GM18861 (cell line): ENCODE measurements around the gene COMMD3.

Experiments used
- ATAC-seq: cut with Tn5 transposase; IDR thresholded peaks from one replicate; pipeline ENCODE4 v1.9.1; 2021; ENCODE audit not compliant: unreplicated experiment

COMMD3 gene

DNA sequence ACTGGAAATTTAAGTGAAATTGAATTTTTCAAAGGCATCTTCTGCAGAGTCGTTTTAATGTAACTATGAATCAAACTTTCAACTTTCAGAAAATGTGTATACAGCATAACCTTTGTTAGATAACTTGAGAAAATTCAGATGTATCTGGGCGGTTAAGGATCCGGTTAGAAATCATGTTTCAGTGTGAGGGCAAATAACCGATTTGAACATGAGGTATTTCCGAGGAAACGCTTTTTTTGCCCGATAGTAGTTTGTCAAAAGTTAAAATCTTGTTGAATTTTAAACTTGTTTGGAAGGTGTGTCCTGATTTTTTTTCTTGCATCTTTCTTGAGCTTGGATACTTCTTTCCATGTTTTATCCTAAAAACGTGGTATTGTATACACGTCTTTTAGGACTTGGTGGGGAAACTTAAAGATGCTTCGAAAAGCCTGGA lies 3.4 kb downstream of the COMMD3 start:
- no peak for ATAC-seq

DNA sequence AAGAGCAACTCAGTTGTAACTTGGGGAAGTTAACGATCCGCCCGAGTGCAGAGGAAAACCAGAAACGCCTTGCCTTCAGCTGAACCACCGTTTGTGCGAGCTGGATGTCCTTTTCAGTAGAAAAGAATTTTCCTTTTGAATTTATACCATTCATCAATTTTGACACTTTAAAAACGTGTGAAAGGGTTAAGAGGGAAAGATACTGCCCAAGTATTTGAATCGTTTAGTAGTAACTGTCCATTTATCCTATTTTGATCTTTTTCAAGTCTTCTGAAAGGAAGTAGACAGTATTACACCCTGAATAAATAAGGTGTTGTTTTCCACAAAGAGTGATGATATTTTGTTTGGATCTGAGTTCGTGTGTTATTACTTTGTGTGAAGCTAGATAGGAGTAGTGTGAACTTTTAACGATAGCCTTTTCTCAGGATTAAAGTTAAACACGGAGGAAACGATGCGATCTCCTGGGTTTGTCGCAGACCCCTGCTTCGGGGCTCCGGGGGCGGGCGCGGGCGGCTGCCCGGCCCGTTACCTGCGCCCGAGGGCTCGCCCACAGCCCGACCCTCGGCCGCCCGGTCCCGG lies 3.9 kb downstream of the COMMD3 start:
- ATAC-seq = no peak

DNA sequence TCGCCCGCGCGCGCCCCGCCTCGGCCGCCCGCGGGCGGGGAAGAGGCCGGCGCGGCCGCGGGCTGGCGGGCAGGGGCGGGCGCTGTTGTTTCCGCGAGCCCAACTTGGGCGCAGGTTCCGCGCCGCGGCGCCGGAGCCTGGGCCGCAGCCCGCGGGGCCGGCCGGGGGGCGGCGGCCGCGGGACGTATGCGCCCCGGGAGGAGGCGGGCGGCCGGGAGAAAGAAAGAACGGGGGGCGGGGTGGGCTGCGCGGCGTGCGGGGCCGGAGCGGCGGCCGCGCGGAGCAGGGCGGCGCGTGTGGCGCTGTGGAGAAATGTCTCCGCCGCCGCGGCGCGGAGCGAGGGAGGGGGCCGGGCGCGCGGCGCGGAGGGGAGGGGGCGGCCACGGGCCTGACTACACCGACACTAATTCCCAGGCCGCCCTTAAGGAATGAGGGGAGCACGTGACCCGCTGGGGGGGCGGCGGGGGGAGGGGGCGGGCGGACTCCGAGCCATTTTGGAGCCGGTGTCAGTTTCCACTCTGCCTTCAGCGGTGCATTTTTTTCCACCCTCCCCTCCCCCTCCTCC lies 4.5 kb downstream of the COMMD3 start, which contains the start of gene BMI1:
Gene BMI1, plus strand, starts transcription at position 509 of the 565 bp plus-strand sequence. CDS start 5,351 bp downstream, outside the sequence.
- no peak for ATAC-seq

DNA sequence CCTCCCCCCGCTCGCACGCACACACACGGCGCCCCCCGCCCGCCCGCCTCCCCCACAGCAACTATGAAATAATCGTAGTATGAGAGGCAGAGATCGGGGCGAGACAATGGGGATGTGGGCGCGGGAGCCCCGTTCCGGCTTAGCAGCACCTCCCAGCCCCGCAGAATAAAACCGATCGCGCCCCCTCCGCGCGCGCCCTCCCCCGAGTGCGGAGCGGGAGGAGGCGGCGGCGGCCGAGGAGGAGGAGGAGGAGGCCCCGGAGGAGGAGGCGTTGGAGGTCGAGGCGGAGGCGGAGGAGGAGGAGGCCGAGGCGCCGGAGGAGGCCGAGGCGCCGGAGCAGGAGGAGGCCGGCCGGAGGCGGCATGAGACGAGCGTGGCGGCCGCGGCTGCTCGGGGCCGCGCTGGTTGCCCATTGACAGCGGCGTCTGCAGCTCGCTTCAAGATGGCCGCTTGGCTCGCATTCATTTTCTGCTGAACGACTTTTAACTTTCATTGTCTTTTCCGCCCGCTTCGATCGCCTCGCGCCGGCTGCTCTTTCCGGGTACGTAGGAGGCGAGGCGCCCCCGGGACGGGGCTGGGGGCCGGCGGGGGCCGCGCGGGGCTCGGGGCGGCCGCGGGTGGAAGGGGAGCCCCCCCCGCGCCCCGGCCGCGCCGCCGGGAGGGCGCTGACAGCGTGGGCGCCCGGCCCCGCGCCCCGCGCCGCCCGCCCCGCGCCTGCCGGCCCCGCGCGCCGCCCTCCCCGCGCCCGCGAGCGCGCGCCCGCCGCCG lies 5.2 kb downstream of the COMMD3 start:
- no peak for ATAC-seq

DNA sequence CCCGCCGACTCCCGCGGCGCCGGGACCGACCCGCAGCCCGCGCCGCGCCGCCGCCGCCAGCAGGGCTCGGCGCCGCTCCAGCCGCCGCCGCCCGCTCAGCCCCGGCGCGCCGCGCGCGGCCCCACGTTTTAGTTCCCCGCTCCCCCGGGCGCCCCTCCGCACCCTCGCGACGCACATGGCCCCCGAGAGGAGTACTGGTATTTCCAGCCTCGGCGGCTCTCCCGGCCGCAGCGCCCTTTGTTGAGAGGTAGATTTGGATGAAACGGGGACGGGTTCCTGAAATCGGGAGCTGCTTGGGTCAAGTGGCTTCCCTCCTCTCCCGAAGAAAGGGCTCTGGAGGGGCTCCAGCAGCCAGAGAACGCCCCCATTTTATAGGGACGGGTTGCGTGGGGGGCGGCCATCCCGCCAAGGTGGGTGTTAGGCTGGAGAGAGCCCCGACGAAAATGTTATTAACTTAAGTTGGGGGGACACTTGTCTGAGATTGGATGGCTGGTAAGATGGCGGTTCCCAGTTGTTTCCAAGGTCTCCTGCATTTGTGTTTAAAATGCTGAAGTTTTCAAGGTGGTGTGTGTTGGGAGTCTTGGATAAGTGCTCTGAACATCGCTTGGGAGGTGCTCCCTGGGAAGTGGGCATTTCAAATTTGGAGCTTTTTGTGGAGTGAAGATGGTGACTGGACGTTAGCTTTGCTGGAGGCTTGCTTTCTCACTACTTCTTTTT lies 5.9 kb downstream of the COMMD3 start:
- no peak for ATAC-seq

DNA sequence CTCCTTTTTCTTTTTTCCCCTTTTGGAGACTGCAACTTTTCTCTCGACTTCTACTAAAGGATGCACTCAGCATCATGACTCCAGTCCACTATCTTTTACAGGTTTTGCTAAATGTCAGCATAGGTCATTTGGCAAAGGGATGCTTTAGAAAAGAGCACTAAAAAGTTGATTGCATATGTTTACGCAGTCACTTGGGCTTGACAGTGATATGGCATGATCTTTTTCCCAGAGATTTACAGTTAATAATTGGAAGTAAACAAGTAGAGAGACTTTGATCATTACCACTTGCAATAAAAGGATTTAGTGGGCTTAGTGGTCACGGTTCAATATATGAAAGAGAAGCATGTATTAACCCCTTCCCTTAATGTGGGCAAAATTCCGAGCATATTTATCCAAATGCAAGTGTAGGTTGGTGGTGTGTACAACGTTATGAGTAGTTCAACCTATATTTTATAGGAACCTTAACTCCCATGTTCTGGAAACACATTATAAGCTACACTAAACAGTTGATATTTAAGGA lies 6.5 kb downstream of the COMMD3 start:
- ATAC-seq = no peak

DNA sequence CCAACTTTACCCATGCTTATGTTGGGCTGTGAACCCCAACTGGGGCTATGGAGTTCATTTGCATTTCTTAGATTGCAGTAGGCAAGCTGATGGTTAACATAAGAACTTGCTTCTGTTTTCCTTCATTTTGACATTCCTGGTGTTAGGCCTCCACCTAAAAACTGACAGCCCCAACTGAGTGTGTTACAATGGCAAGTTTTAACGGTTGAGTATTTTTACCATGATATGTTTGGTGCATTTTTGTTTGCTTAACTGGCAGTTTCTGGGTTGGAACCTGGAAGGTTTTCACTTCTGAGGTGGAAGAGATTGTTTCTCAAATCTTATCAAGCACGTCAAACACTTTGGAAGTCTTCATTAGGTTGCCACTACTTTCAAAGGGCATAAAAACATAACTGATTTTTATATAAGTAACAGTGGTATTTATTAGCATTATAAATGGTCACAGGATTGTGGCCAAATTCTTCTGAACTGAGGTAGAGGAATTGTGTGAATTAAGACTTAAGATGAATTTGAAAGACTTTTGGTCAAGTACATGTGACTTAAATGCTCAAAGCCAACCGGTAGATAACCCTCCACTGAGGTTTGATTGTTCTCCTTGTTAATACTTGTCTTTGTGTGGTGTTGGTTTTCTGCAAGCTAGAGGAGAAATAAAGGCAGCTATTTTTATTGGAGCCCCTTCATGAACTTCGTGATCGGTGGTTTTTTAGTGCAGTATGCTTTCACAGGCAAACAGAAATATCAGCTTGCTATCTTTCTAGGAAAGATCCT lies 7.5 kb downstream of the COMMD3 start:
- ATAC-seq = no peak

DNA sequence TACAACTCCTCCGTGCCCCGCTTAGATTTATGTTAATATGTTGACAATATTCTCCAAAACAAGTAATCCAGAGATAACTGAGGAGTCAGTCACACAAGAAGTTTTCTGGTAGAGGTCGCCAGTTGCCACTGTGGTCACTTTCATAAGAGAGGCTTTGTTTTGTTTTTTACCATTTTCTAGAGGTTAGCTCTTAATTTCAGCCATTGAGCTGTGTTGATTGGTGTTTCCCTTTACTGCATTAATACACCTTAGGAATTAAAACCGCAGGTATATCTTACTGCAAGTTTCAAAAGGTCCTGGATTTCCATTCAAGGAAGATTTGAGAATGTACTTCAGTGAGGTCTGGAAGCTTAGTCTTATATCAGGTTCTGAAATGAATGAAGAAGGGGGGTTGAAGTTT lies 8.2 kb downstream of the COMMD3 start:
- no peak for ATAC-seq

DNA sequence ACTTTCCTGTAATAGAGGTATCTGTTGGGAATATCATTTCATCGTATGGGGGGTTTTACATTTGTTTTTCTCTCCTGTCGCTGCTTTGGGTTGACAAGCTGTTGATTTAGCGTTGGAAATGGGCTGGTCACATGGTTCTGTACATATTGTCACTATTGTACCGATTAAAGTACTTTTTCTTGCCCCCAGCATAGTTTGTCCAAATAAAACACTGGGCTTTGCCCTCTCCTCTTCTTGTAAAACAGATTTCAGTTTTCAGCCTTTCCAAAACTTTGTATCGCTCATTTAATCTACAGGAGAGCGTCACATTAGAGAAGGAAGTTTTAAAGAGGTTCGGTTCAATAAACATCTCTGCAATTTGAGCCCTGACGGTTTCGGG lies 8.7 kb downstream of the COMMD3 start:
- ATAC-seq = no peak

DNA sequence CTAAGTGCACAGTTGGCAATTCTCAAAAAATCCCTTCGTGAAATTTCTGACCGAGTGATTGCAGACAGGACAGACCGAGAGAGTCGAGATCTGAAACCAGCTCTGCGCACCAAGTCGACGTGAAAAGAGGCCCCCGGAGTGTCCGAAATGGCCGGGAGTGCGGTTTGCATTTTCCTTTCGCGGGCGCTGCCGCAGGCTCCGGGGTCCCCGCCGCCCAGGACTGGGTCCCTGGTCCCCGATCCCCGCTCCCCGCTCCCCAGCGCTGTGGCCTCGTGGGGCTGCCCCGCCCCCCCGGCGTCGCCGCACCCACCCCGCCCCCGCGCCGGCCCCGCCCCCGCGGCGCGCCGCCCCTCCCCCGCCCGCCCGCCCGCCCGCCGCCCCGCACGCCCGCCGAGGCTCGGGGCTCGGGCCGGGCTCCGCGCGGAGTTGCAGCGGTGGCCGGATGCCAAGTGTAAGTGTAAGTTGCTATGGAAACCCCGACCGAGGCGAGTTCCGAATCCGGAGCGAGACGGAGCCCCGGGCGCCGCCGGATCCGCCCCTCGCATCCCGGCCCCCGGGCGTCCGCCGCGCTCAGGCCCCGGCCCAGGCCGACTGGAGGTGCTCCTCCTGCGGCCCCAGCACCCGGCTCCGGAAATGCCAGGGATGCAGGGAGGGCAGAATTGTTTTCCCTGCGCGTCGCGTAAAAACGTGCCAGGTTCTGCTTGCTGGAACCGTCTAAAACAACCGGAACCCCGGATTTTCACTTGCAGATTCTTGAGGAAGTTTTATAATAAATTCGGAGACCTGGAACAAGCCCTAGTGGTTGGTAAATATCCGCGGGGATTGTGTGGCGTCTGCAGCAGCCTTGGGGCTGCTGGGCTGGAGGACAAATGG lies 9.3 kb downstream of the COMMD3 start:
- peak; percentile 45 for ATAC-seq

DNA sequence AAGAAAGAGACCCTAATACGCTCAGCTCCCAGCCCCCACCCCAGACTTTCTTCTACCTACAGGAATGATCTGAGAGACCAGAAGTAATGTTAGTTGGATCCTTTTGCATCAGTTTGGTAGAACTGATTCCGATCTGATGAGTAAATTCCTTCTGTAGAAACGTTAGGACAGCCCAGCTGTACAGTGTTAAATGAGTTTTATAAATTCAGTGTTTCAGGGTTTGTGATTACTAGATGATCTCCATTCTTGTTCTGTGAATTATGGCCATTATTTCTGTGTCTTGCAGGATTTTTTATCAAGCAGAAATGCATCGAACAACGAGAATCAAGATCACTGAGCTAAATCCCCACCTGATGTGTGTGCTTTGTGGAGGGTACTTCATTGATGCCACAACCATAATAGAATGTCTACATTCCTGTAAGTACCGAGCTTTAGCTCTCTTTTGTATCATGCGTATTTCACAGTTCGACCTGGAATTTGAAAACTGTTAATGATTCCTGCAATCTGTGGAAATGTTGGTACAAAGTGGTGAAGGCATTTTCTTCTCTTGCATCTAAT lies 10.0 kb downstream of the COMMD3 start:
- ATAC-seq = no peak

DNA sequence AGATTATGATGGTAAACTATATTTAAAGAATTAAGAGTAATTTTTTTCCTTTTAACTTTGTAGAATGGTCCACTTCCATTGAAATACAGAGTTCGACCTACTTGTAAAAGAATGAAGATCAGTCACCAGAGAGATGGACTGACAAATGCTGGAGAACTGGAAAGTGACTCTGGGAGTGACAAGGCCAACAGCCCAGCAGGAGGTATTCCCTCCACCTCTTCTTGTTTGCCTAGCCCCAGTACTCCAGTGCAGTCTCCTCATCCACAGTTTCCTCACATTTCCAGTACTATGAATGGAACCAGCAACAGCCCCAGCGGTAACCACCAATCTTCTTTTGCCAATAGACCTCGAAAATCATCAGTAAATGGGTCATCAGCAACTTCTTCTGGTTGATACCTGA lies 13.0 kb downstream of the COMMD3 start:
- ATAC-seq = no peak

DNA sequence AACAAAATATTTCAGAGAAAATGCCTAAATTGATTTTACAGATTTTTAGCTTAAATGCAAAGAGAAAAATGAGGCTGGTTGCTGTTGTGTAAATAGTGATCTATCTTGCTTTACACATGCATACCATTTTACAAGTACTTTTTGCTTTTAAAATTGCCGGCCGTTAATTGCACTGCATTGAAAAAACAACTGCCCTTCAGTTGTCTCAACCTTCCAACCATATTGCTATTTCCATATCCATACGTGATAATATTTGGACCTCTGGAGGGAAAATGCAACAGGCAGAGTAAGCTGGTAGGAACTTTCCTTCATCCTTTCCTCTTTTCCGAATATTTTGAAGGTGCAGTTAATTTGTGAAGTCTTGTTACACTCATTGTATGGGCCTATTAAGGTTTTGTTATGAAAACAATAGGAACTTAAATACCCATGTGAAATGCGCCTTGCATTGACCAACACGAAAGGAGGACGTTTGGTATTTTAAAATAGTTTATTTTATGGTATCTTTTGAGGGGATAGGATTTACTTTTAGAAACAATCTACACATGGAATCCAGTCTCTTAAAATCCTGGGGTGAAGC lies 16.0 kb downstream of the COMMD3 start:
- no peak for ATAC-seq

DNA sequence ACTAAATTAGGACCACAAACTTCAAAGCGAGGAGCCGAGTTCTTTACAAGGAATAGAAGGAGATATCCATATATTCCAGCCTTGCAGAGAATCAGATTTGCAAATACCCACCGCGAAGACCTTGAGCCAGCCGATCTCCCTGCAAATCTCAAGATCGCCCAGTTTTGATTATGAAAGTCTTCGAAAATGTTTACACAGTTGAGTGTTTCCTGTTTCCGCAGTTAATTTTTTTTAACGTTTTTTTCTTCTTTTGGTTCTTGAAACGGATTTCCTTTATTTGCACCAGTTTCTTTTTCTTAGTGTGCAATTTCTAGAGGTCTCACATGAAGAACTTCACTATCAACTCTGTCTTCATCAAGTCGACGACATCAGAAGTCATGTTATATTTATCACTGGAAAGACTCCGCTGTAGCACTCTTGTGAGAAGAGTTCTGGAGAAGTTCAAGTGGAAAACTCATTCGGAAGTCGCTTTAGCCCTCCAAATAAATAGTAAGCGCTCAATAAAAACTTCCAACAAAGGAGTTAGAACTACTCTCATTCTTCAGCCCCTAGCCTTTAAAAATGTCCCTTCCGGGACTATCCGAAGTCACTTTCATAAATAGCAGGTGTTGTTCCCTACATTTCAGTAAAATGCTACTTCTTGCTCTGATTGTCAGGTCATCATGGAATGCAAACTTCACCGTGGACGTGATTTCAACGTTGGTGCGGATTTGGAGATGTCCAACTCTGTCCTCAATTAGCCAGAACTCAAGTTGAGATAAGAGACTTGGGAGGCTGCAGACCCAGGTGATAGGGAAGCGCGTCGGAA lies 17.2 kb downstream of the COMMD3 start:
- no peak for ATAC-seq

DNA sequence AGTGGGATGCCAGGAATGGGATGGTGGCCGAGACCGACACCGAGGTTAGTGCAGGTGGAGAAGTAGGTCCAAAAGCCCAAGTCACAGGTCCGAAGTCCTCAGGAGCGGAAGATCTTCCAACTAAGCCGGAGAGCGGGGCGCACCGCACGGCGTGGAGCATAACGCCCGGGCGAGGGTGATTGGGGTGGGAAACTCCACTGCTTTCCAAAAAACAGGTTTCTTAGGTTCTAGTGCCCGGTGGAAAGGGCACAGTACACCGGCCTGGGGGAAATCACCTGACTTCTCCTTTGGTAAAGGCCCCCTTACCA lies 17.7 kb downstream of the COMMD3 start:
- ATAC-seq = no peak

DNA sequence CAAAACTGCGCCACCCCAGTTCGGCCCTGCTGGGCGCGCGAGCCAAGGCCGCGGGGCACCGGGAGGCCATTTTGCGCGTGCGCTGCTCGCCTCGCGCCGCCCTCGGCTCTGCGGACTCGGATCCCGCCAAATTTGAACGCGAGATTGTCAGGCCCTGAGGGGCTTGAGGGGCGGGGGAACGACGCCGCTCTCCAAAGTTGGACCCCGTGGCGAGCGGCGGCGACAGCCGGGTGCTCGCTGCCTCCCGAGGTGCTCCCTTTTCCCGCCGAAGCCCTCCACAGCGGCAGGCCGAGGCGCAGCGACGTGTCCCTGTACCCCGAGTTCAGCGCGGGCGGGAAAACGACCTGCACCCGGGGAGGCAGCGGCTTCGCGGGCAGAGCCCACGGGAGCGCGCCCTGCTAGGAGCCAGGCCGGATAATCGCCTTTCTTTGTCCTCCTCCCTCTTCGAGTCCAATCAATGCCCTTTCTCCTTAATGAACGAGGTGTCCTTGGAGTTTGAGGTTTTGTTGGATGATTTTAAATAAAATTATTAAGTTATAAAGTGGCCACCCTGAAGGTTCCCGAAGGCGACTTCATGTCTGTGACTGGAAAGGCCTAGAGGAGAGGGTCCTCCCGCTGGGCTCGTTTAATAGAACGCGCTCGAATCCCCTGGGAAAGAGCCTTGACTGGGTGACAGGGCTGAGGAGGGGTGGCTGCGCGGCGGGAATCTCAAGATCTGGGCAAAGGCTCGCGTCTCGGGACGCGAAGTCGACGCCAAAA lies 18.4 kb downstream of the COMMD3 start:
- ATAC-seq = no peak

DNA sequence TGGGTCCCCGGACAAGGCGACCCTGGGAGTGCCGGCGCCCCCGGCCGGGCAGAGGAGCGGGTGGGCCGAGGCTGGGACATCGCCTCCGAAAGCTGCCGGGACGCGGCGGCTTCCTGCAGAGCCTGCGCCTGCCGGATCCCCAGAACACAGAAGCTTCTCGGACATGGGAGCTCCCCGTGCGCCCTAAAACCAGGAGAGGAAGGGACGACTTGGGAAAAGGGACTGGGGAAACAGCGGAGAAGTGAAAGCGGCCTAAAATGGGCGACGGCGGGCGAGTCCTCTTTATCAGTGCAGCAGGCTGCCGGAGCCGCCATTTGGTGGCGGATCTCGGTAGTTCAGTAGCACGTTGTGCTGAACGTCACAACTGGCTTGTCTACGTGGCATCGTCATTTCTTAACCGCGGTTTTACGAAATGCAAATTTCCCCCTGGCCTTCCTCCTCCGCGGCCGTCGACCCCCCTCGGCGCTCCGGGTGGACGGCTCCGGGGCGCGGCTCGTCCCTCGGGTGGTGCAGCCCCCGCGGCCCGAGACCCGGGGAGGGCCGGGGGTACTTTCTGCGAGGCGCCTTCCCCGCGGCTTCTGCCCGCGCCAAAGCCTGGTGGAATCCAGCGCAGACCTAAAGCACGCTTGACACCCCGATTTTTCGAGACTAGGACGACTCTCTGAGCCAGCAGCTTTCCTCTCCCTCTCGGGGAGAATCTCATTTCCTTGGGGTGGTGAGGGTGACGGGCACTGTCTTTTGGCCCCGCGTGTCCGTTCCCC lies 19.2 kb downstream of the COMMD3 start:
- peak; percentile 50 for ATAC-seq
